ENCODE results near the gene PGF.

Gene PGF

GRCh38 chr14:74959596-74960180 is 4.3 kb upstream of the PGF start:
- FAIRE-seq, result no peak

GRCh38 chr14:74956280-74957072 is 1.1 kb upstream of the PGF start:
- DNase-seq (ENCODE audit: low spot score), result no peak
- FAIRE-seq, result peak; percentile 62

More at GRCh38 chr14:74959596-74960180, 4.3 kb upstream of the PGF start:
- no peak for DNase-seq (ENCODE audit: low spot score)

GRCh38 chr14:74956027-74956279 is 556 bp upstream of the PGF start:
- DNase-seq (ENCODE audit: low spot score), result no peak
- FAIRE-seq, result no peak

- DNase-seq (ENCODE audit: low spot score), result no peak
- no peak for FAIRE-seq
These were observed 509 bp downstream of the PGF start for GRCh38 chr14:74954947-74955228.

GRCh38 chr14:74954232-74954946 is 1.0 kb downstream of the PGF start:
- FAIRE-seq (no peak), DNase-seq (ENCODE audit: low spot score) (peak; percentile 50)

- FAIRE-seq (peak; percentile 17), DNase-seq (ENCODE audit: low spot score) (no peak)
These were observed 1.7 kb downstream of the PGF start for GRCh38 chr14:74953686-74954085.

GRCh38 chr14:74952697-74953484 is 2.5 kb downstream of the PGF start:
- DNase-seq (ENCODE audit: low spot score), result no peak
- FAIRE-seq, result peak; percentile 30

- DNase-seq (ENCODE audit: low spot score), result no peak
- FAIRE-seq, result no peak
These were observed 3.2 kb downstream of the PGF start for GRCh38 chr14:74952180-74952665.

GRCh38 chr14:74951443-74952179 is 3.8 kb downstream of the PGF start:
- no peak for DNase-seq (ENCODE audit: low spot score)
- FAIRE-seq, result no peak

GRCh38 chr14:74950795-74951442 is 4.5 kb downstream of the PGF start:
- DNase-seq (ENCODE audit: low spot score) (no peak), FAIRE-seq (no peak)

GRCh38 chr14:74949859-74950573 is 5.4 kb downstream of the PGF start:
- peak; percentile 46 for FAIRE-seq
- DNase-seq (ENCODE audit: low spot score), result no peak

- FAIRE-seq (no peak), DNase-seq (ENCODE audit: low spot score) (no peak)
These were observed 6.2 kb downstream of the PGF start for GRCh38 chr14:74949191-74949601.

- FAIRE-seq, result no peak
- no peak for DNase-seq (ENCODE audit: low spot score)
These were observed 6.9 kb downstream of the PGF start for GRCh38 chr14:74948228-74949175.

- DNase-seq (ENCODE audit: low spot score), result no peak
- FAIRE-seq, result no peak
These were observed 7.8 kb downstream of the PGF start for GRCh38 chr14:74947353-74948227.

- peak; percentile 30 for FAIRE-seq
- no peak for DNase-seq (ENCODE audit: low spot score)
These were observed 8.6 kb downstream of the PGF start for GRCh38 chr14:74946659-74947281.

- peak; percentile 89 for DNase-seq (ENCODE audit: low spot score)
- peak; percentile 74 for FAIRE-seq
These were observed 9.3 kb downstream of the PGF start for GRCh38 chr14:74945852-74946658.

All from urothelium cell line (cell line).